ENCODE results near the gene IL22.

DNA sequence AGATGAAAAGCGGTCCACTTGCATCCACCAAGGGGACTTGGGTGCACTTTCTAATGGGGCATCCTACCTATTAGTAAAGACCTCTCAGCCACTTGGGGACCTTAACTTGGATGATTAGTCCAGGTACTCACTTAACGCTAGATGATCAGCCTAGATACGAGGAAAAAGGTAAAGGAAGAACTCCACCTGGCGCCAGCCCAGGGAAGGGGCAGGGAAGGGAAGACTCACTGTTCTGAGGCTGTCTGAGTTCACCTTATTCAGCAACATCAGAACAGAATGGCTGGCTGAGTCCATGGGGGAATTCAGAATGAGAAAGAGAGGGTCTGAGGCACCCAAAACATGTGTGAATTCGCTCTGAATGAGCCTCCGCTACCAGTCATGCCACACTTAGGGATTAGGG is 7.1 kb downstream of the IL22 start:
- TF ChIP-seq, protein P1, sequence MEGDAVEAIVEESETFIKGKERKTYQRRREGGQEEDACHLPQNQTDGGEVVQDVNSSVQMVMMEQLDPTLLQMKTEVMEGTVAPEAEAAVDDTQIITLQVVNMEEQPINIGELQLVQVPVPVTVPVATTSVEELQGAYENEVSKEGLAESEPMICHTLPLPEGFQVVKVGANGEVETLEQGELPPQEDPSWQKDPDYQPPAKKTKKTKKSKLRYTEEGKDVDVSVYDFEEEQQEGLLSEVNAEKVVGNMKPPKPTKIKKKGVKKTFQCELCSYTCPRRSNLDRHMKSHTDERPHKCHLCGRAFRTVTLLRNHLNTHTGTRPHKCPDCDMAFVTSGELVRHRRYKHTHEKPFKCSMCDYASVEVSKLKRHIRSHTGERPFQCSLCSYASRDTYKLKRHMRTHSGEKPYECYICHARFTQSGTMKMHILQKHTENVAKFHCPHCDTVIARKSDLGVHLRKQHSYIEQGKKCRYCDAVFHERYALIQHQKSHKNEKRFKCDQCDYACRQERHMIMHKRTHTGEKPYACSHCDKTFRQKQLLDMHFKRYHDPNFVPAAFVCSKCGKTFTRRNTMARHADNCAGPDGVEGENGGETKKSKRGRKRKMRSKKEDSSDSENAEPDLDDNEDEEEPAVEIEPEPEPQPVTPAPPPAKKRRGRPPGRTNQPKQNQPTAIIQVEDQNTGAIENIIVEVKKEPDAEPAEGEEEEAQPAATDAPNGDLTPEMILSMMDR (conservative IDR thresholded peaks at IDR 0.05; ENCODE audit: low read depth, low read length) = no peak
- TF ChIP-seq EZH2 (IDR thresholded peaks at IDR 0.05; ENCODE audit: borderline replicate concordance, low read depth, low read length, poor library complexity, severe bottlenecking) = no peak

Data from A673 (cell line).